Measurements from ENCODE around the gene GUCA1A.

The GUCA1A gene

GRCh38 chr6:42217519-42218367 is 44.6 kb downstream of the GUCA1A start, which contains the start of gene MRPS10:
MRPS10 (minus strand) TSS chr6:42217861; CDS start chr6:42217849, 12 bp downstream.
- peak; percentile 87 for DNase-seq (ENCODE audit: low read depth)
- no peak for TF ChIP-seq CTCF (IDR thresholded peaks at IDR 0.05; ENCODE audit: low read depth, low read length, missing control alignments)

GRCh38 chr6:42220807-42221206 is 47.6 kb downstream of the GUCA1A start:
- in situ Hi-C loops (cut with HindIII; ENCODE audit: low sequenced_read_pairs) = no loop called here
- DNase-seq (ENCODE audit: low read depth) = no peak
- TF ChIP-seq CTCF (IDR thresholded peaks at IDR 0.05; ENCODE audit: low read depth, low read length, missing control alignments) = no peak
- no peak overlapping the region for H3K4me3 ChIP-seq (ENCODE audit: low read depth, low read length)

More at GRCh38 chr6:42217519-42218367, 44.6 kb downstream of the GUCA1A start, which contains the start of gene MRPS10:
- in situ Hi-C loops (cut with HindIII; ENCODE audit: low sequenced_read_pairs) = no loop called here
- H3K4me3 ChIP-seq (ENCODE audit: low read depth, low read length) = peak within 1 kb of the TSS; percentile 66

- H3K4me3 ChIP-seq (ENCODE audit: low read depth, low read length) = no peak overlapping the region
- DNase-seq (ENCODE audit: low read depth) = no peak
- no peak for TF ChIP-seq CTCF (IDR thresholded peaks at IDR 0.05; ENCODE audit: low read depth, low read length, missing control alignments)
- in situ Hi-C loops (cut with HindIII; ENCODE audit: low sequenced_read_pairs) = no loop called here
Measured at GRCh38 chr6:42221546-42221945, 48.4 kb downstream of the GUCA1A start.

GRCh38 chr6:42222448-42222847 is 49.3 kb downstream of the GUCA1A start:
- DNase-seq (ENCODE audit: low read depth) = no peak
- in situ Hi-C loops (cut with HindIII; ENCODE audit: low sequenced_read_pairs) = no loop called here
- H3K4me3 ChIP-seq (ENCODE audit: low read depth, low read length) = no peak overlapping the region
- no peak for TF ChIP-seq CTCF (IDR thresholded peaks at IDR 0.05; ENCODE audit: low read depth, low read length, missing control alignments)

- DNase-seq (ENCODE audit: low read depth) = no peak
- no peak for TF ChIP-seq CTCF (IDR thresholded peaks at IDR 0.05; ENCODE audit: low read depth, low read length, missing control alignments)
- no peak overlapping the region for H3K4me3 ChIP-seq (ENCODE audit: low read depth, low read length)
Measured at GRCh38 chr6:42224222-42225028, 51.3 kb downstream of the GUCA1A start.

GRCh38 chr6:42225029-42225339 is 51.8 kb downstream of the GUCA1A start:
- TF ChIP-seq CTCF (IDR thresholded peaks at IDR 0.05; ENCODE audit: low read depth, low read length, missing control alignments) = no peak
- no peak for DNase-seq (ENCODE audit: low read depth)
- no peak overlapping the region for H3K4me3 ChIP-seq (ENCODE audit: low read depth, low read length)
- in situ Hi-C loops (cut with HindIII; ENCODE audit: low sequenced_read_pairs) = no loop called here

More at GRCh38 chr6:42224222-42225028, 51.3 kb downstream of the GUCA1A start:
- in situ Hi-C loops (cut with HindIII; ENCODE audit: low sequenced_read_pairs) = no loop called here

Measured in astrocyte of the cerebellum (primary cell).